ENCODE data around the gene DCLK1. TPM values are rescaled to one million over a fixed set of nuclear protein-coding genes. Genes with fewer than 3 reads are reported as not detected.

The DCLK1 gene
- total RNA-seq, 1 experiment from 2014 or later: 36.2 TPM

- no peaks in the 10 kb centered on the region for H3K79me1 ChIP-seq (ENCODE audit: insufficient read depth, low read depth, low read length, poor library complexity, severe bottlenecking)
- no peak overlapping the region for H2BK15ac ChIP-seq (ENCODE audit: low read depth, low read length)
- peaks cover 4% of the 10 kb centered on the region for H3K23me2 ChIP-seq (ENCODE audit: insufficient read length, low read depth, low read length, poor library complexity, severe bottlenecking)
- no peak overlapping the region for H3K14ac ChIP-seq (ENCODE audit: insufficient read depth, low read length)
- no peaks in the 10 kb centered on the region for H3K9me3 ChIP-seq (ENCODE audit: control insufficient read depth, low read depth, low read length)
- H3K79me2 ChIP-seq (ENCODE audit: insufficient read depth, low read length): no peaks in the 10 kb centered on the region
- no peak overlapping the region for H4K5ac ChIP-seq (ENCODE audit: insufficient read length, low read depth, low read length)
- WGBS (ENCODE audit: extremely low coverage, insufficient read length, low lambda C conversion rate): no CpG with 5 or more reads among the region's 1 CpG
- Mint-ChIP-seq H3K4me3 (no peak overlapping the region), H3K4me1 (peaks cover 2 to 6% of the 10 kb centered on the region in 2 experiments), H3K9me3 (peaks cover 3 to 9% of the 10 kb centered on the region in 2 experiments; a peak in 4 of 5 replicates), H3K36me3 (ENCODE audit: insufficient read depth in 1 of 3, low read depth in 3 of 3) (peaks cover 0 to 3% (median 0%) of the 10 kb centered on the region in 3 experiments; a peak in 2 of 7 replicates), H3K27me3 (ENCODE audit: low read depth) (peaks cover 26% of the 10 kb centered on the region), H3K27ac (no peak overlapping the region)
- no peak overlapping the region for H3K9ac ChIP-seq (ENCODE audit: extremely low read depth, insufficient read length, low read length)
- no peak overlapping the region for H2BK120ac ChIP-seq (ENCODE audit: low read depth, low read length, poor library complexity, severe bottlenecking)
- no peak overlapping the region for H2BK12ac ChIP-seq (ENCODE audit: insufficient read length, low read depth, low read length)
- H3K27me3 ChIP-seq (ENCODE audit: insufficient read depth, low read length): no peaks in the 10 kb centered on the region
- no peak overlapping the region for H2AK5ac ChIP-seq (ENCODE audit: insufficient read length, low read length)
- no peak overlapping the region for H4K8ac ChIP-seq (replicated peaks; ENCODE audit: insufficient read length, low read depth, low read length)
- no peak overlapping the region for H3K56ac ChIP-seq (ENCODE audit: insufficient read length, low read depth, low read length)
- H3K4ac ChIP-seq (ENCODE audit: low read depth, low read length): no peak overlapping the region
- H3K18ac ChIP-seq (ENCODE audit: insufficient read length, low read depth, low read length): no peak overlapping the region
- no peak overlapping the region for H3K27ac ChIP-seq (ENCODE audit: insufficient read length, low read depth, low read length)
- H3K4me1 ChIP-seq (ENCODE audit: insufficient read depth, low read length): no peaks in the 10 kb centered on the region
- no peak overlapping the region for H2AFZ ChIP-seq (ENCODE audit: low read length)
- no peak overlapping the region for H2BK20ac ChIP-seq (ENCODE audit: low read depth, low read length, poor library complexity, severe bottlenecking)
- no peak for TF ChIP-seq CTCF (conservative IDR thresholded peaks at IDR 0.05)
- no peaks in the 10 kb centered on the region for H4K20me1 ChIP-seq (ENCODE audit: control insufficient read depth, insufficient read depth, insufficient read length)
- no peak overlapping the region for H4K91ac ChIP-seq (ENCODE audit: insufficient read length, low read depth, low read length)
- H3K23ac ChIP-seq (ENCODE audit: insufficient read length, low read depth, low read length): no peak overlapping the region
- H3K4me2 ChIP-seq (ENCODE audit: insufficient read depth, insufficient read length, low read length): no peak overlapping the region
- no peak overlapping the region for H2BK5ac ChIP-seq (ENCODE audit: insufficient read length, low read length)
- H3T11ph ChIP-seq (ENCODE audit: low read length): no peak overlapping the region
- DNase-seq: no peak
Observed at GRCh38 chr13:36151591-36151990, 20.4 kb upstream of the DCLK1 start.
